ENCODE results near the gene ARHGAP19.
A peak's percentile ranks its signal among the peaks of the same experiment; 100 is the strongest.

Gene ARHGAP19

GRCh38 chr10:97228130-97228774 is 64.2 kb downstream of the ARHGAP19 start:
- no peak for DNase-seq

- no peak for DNase-seq
These were observed 66.0 kb downstream of the ARHGAP19 start for GRCh38 chr10:97226398-97226797.

- DNase-seq, result no peak
These were observed 67.7 kb downstream of the ARHGAP19 start for GRCh38 chr10:97224483-97225435.

- DNase-seq, result no peak
These were observed 70.0 kb downstream of the ARHGAP19 start for GRCh38 chr10:97222326-97222961.

GRCh38 chr10:97220355-97220754 is 72.1 kb downstream of the ARHGAP19 start:
- no peak for DNase-seq

GRCh38 chr10:97217299-97217698 is 75.1 kb downstream of the ARHGAP19 start:
- no peak for DNase-seq

GRCh38 chr10:97215619-97216260 is 76.7 kb downstream of the ARHGAP19 start:
- DNase-seq, result no peak

GRCh38 chr10:97213431-97213830 is 79.0 kb downstream of the ARHGAP19 start:
- DNase-seq, result no peak

GRCh38 chr10:97211229-97211628 is 81.2 kb downstream of the ARHGAP19 start:
- DNase-seq, result no peak

- DNase-seq, result no peak
These were observed 81.9 kb downstream of the ARHGAP19 start for GRCh38 chr10:97210543-97210960.

- DNase-seq, result peak; percentile 39
These were observed 84.6 kb downstream of the ARHGAP19 start for GRCh38 chr10:97207756-97208346.

- DNase-seq, result no peak
These were observed 85.3 kb downstream of the ARHGAP19 start for GRCh38 chr10:97207131-97207530.

- DNase-seq, result no peak
These were observed 87.4 kb downstream of the ARHGAP19 start for GRCh38 chr10:97204826-97205679.

- no peak for DNase-seq
These were observed 89.2 kb downstream of the ARHGAP19 start for GRCh38 chr10:97203220-97203619.

GRCh38 chr10:97200616-97201015 is 91.8 kb downstream of the ARHGAP19 start:
- DNase-seq, result no peak

- DNase-seq, result no peak
These were observed 93.3 kb downstream of the ARHGAP19 start for GRCh38 chr10:97199152-97199551.

GRCh38 chr10:97197030-97197500 is 95.4 kb downstream of the ARHGAP19 start:
- no peak for DNase-seq

- DNase-seq, result peak; percentile 61
These were observed 96.0 kb downstream of the ARHGAP19 start for GRCh38 chr10:97196223-97197029.

GRCh38 chr10:97195706-97196222 is 96.7 kb downstream of the ARHGAP19 start:
- no peak for DNase-seq

GRCh38 chr10:97192952-97193435 is 99.4 kb downstream of the ARHGAP19 start:
- no peak for DNase-seq
